Spleen (tissue), 11 donors: Measurements from ENCODE around the gene CDKN2C. TPM values are rescaled to one million over a fixed set of nuclear protein-coding genes. Genes with fewer than 3 reads are reported as not detected.

Experiments
- DNase-seq: peaks from one replicate; pipeline ENCODE4 v3.0.0-alpha.2; 2020
- H3K27ac ChIP-seq, 8 donors: fragments of 200-600 bp; sonication (generic) in 7 of 8; 1 replicate in 4 of 8; 2 replicates in 4 of 8; pipeline versions ENCODE4 v1.5.0 to v1.8.0; 2016 to 2021; ENCODE audit warnings: inconsistent platforms in 4 of 8, mild to moderate bottlenecking in 4 of 8, moderate library complexity in 1 of 8
- H3K27me3 ChIP-seq, 7 donors: fragments of 200-600 bp; sonication (generic) in 6 of 7; replicated peaks in 1 of 7; 1 replicate in 4 of 7; 2 replicates in 3 of 7; pipeline versions ENCODE4 v1.5.0 to v1.8.0; 2016 to 2021; ENCODE audit warnings: inconsistent platforms in 3 of 7, mild to moderate bottlenecking in 1 of 7
- H3K36me3 ChIP-seq, 6 donors: fragments of 200-600 bp; sonication (generic) in 5 of 6; 1 replicate in 4 of 6; 2 replicates in 2 of 6; pipeline versions ENCODE4 v1.5.0 to v1.8.0; 2016 to 2021; ENCODE audit warnings: inconsistent platforms in 2 of 6
- H3K4me1 ChIP-seq, 6 donors: fragments of 200-600 bp; sonication (generic) in 5 of 6; 1 replicate in 3 of 6; 2 replicates in 3 of 6; pipeline versions ENCODE4 v1.5.0 to v1.8.0; 2016 to 2021; ENCODE audit warnings: inconsistent platforms in 3 of 6
- H3K4me3 ChIP-seq, 8 donors: fragments of 200-600 bp; sonication (generic) in 7 of 8; 1 replicate in 4 of 8; 2 replicates in 4 of 8; pipeline versions ENCODE4 v1.5.0 to v1.8.0; 2016 to 2021; ENCODE audit warnings: inconsistent platforms in 4 of 8, mild to moderate bottlenecking in 4 of 8, moderate library complexity in 2 of 8
- H3K9me3 ChIP-seq, 8 donors: fragments of 200-600 bp; sonication (generic) in 7 of 8; 1 replicate in 4 of 8; 2 replicates in 4 of 8; pipeline versions ENCODE4 v1.5.0 to v1.8.0; 2016 to 2021; ENCODE audit warnings: inconsistent platforms in 4 of 8
- POLR2A ChIP-seq, 3 donors: fragments of 450-650 bp; IDR thresholded peaks; one replicate each; pipeline ENCODE4 v1.5.1; 2017; ENCODE audit warnings: antibody characterized with exemption in 3 of 3, mild to moderate bottlenecking in 1 of 3
- POLR2AphosphoS5 ChIP-seq, 3 donors: sonication (generic); formaldehyde crosslinking; IDR thresholded peaks; one replicate each; pipeline ENCODE4 v1.5.1; 2017; ENCODE audit warnings: antibody characterized with exemption in 3 of 3
- WGBS, 5 donors: extraction: QIAGEN DNeasy Blood & Tissue Kit in 3 of 5; methylation state at CpG; one replicate each; pipeline versions ENCODE4 v1.1.5 to v1.1.7; 2013 to 2018; 5-methylcytosine and 5-hydroxymethylcytosine counted together
- intact Hi-C: fragments of 100-400 bp; cut with DNase I; formaldehyde crosslinking; loops from one replicate; pipeline ENCODE4 v1.15.0; 2023; ENCODE audit warnings: low total_unique reads
- polyA plus RNA-seq, 3 donors: library from polyadenylated mRNA; stranded (reverse); fragments of 200-250 nt; gene quantifications; one replicate each; pipeline ENCODE4 v1.2.1, GENCODE V29; 2013
- total RNA-seq, 7 donors: library from RNA; depleted of rRNA in 3 of 7; stranded (reverse); fragments of >200 nt in 3 of 7; fragmentation: NEBNext Ultra II Directional in 4 of 7; extraction: Animal tissue kit (Norgen Biotek cat#: 25700) in 4 of 7; gene quantifications; one replicate each; pipeline versions ENCODE4 v1.1.0 to v1.2.1, GENCODE V29; 2016 to 2021
- TF ChIP-seq, protein P1 (sequence below), 11 experiments: fragments of 200-600 bp in 7 of 11; fragments of 450-650 bp in 4 of 11; sonication (generic) in 4 of 11; IDR thresholded peaks in 8 of 11; conservative IDR thresholded peaks in 3 of 11; 1 replicate in 7 of 11; 2 replicates in 4 of 11; pipeline versions ENCODE4 v1.4.0 to v1.8.0; 2016 to 2021; ENCODE audit warnings: antibody characterized with exemption in 11 of 11, inconsistent platforms in 4 of 11, mild to moderate bottlenecking in 1 of 11
- donor health status: healthy with polysubstance abuse.
- donor health status: DM: no; HTN: no; CAD: no; lungs with moderate emphysema.
- donor health status: DM: no; HTN: no; CAD: no.
- donor health status: Bipolar disorder and iron deficiency.
- donor health status: healthy.
- donor health status: DM: no; HTN: no; CAD: no.
- donor health status: DM: yes; HTN: yes; CAD: no.

Gene CDKN2C
- total and polyA plus RNA-seq, 10 donors, result 6.9 to 18.2 (median 11.4) TPM

DNA sequence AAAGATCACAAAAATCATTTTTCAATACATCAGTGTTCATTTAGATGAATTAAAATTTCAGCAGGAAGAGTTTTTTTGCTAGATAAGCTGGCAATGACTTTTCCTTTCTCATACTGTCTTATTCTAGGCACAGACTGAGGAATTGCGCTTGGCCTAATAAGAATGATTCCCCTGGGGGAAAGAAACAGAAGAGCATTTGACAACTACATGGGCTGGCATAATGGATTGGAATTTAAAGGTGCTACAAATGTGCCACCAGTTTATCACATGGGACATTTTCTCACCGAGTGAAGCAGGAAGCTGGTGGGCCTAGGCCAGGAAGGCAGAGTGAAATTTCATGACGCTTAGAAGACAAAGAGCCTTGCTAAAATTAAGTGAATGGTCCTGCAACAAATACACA, 39.3 kb downstream of the CDKN2C start:
- WGBS, 5 donors, result 48 to 54% (median 50%) methylated on average over 3 of the region's 3 CpGs
- Histone ChIP-seq H3K36me3 (no peaks in the 10 kb centered on the region), H3K27me3 (no peaks in the 10 kb centered on the region), H3K9me3 (peaks cover 0 to 21% (median 13%) of the 10 kb centered on the region in 8 donors), H3K27ac (no peak overlapping the region), H3K4me1 (no peaks in the 10 kb centered on the region), H3K4me3 (no peak overlapping the region)
- intact Hi-C loops, result no loop called here
- DNase-seq, result no peak
- TF ChIP-seq POLR2A (IDR thresholded peaks at IDR 0.05) (no peak), POLR2AphosphoS5 (IDR thresholded peaks at IDR 0.05) (no peak)
- TF ChIP-seq, protein P1, sequence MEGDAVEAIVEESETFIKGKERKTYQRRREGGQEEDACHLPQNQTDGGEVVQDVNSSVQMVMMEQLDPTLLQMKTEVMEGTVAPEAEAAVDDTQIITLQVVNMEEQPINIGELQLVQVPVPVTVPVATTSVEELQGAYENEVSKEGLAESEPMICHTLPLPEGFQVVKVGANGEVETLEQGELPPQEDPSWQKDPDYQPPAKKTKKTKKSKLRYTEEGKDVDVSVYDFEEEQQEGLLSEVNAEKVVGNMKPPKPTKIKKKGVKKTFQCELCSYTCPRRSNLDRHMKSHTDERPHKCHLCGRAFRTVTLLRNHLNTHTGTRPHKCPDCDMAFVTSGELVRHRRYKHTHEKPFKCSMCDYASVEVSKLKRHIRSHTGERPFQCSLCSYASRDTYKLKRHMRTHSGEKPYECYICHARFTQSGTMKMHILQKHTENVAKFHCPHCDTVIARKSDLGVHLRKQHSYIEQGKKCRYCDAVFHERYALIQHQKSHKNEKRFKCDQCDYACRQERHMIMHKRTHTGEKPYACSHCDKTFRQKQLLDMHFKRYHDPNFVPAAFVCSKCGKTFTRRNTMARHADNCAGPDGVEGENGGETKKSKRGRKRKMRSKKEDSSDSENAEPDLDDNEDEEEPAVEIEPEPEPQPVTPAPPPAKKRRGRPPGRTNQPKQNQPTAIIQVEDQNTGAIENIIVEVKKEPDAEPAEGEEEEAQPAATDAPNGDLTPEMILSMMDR (IDR thresholded peaks at IDR 0.05 in 8 of 11, conservative IDR thresholded peaks at IDR 0.05 in 3 of 11), result no peak

GRCh38 chr1:51014878-51015277, 44.8 kb downstream of the CDKN2C start:
- Histone ChIP-seq H3K27me3 (no peaks in the 10 kb centered on the region), H3K9me3 (peaks cover 0 to 20% (median 14%) of the 10 kb centered on the region in 8 donors), H3K27ac (no peak overlapping the region), H3K4me1 (no peaks in the 10 kb centered on the region), H3K36me3 (no peaks in the 10 kb centered on the region), H3K4me3 (no peak overlapping the region)
- 94 to 100% (median 98%) methylated on average over 1 of the region's 1 CpG for WGBS, 5 donors
- TF ChIP-seq POLR2AphosphoS5 (IDR thresholded peaks at IDR 0.05) (no peak), POLR2A (IDR thresholded peaks at IDR 0.05) (no peak)
- TF ChIP-seq, protein P1 (IDR thresholded peaks at IDR 0.05 in 8 of 11, conservative IDR thresholded peaks at IDR 0.05 in 3 of 11), result no peak
- intact Hi-C loops, result no loop called here
- no peak for DNase-seq

GRCh38 chr1:51019811-51020210, 49.8 kb downstream of the CDKN2C start:
- Histone ChIP-seq H3K36me3 (no peaks in the 10 kb centered on the region), H3K4me3 (no peak overlapping the region), H3K27me3 (no peaks in the 10 kb centered on the region), H3K4me1 (no peaks in the 10 kb centered on the region), H3K9me3 (peaks cover 0 to 6% (median 0%) of the 10 kb centered on the region in 8 donors), H3K27ac (no peak overlapping the region)
- TF ChIP-seq POLR2AphosphoS5 (IDR thresholded peaks at IDR 0.05), result no peak
- TF ChIP-seq, protein P1 (IDR thresholded peaks at IDR 0.05 in 8 of 11, conservative IDR thresholded peaks at IDR 0.05 in 3 of 11), result no peak
- no peak for TF ChIP-seq POLR2A (IDR thresholded peaks at IDR 0.05)
- intact Hi-C loops, result no loop called here
- DNase-seq, result no peak

Other genes starting within 250 kb of the CDKN2C start
- gene FAF1, start 10.0 kb upstream of the CDKN2C start, total RNA-seq, result 10 to 100 TPM; 36.2 to 58.7 (median 43.9) TPM
- 10 to 100 TPM; 16.7 to 20.0 (median 19.2) TPM for gene FAF1, start 10.0 kb upstream of the CDKN2C start, polyA plus RNA-seq
- not detected for gene C1orf185, start 132.0 kb downstream of the CDKN2C start, total RNA-seq
- gene C1orf185, start 132.0 kb downstream of the CDKN2C start, polyA plus RNA-seq, result not detected